CD14-positive monocyte (primary cell): ENCODE results near the gene PCP4L1. TPM values are rescaled to one million over a fixed set of nuclear protein-coding genes. Genes with fewer than 3 reads are reported as not detected.

Source experiments
- DNase-seq, 3 donors: peaks; one replicate each; pipeline ENCODE4 v3.0.0-alpha.2; 2011 to 2022
- H2AFZ ChIP-seq: 2 replicates; pipeline ENCODE4 v1.6.0; 2012; ENCODE audit warnings: mild to moderate bottlenecking, low read depth, low read length, inconsistent platforms; ENCODE audit not compliant: insufficient read depth, poor library complexity, severe bottlenecking
- H3K27ac ChIP-seq, 2 donors: 1 replicate in 1 of 2; 2 replicates in 1 of 2; pipeline ENCODE4 v1.5.1; 2012 to 2013; ENCODE audit warnings: low read length in 2 of 2, control low read depth in 1 of 2, inconsistent platforms in 1 of 2, low read depth in 1 of 2, mild to moderate bottlenecking in 1 of 2
- H3K27me3 ChIP-seq, 2 donors: one replicate each; pipeline versions ENCODE4 v1.6.0 to v1.6.1; 2011 to 2013; ENCODE audit warnings: low read length in 2 of 2; ENCODE audit not compliant: control insufficient read depth in 2 of 2, insufficient read depth in 2 of 2
- H3K36me3 ChIP-seq, 2 donors: replicated peaks in 1 of 2; 1 replicate in 1 of 2; 2 replicates in 1 of 2; pipeline versions ENCODE4 v1.5.1 to v1.6.1; 2012 to 2013; ENCODE audit warnings: low read length in 2 of 2, control low read depth in 1 of 2, inconsistent platforms in 1 of 2, mild to moderate bottlenecking in 1 of 2; ENCODE audit not compliant: insufficient read depth in 2 of 2, control insufficient read depth in 1 of 2
- H3K4me1 ChIP-seq, 2 donors: 1 replicate in 1 of 2; 2 replicates in 1 of 2; pipeline versions ENCODE4 v1.5.1 to v1.6.1; 2012 to 2013; ENCODE audit warnings: low read length in 2 of 2, control low read depth in 1 of 2, inconsistent platforms in 1 of 2, mild to moderate bottlenecking in 1 of 2, moderate library complexity in 1 of 2; ENCODE audit not compliant: insufficient read depth in 2 of 2, control insufficient read depth in 1 of 2
- H3K4me2 ChIP-seq: replicated peaks from 2 replicates; pipeline ENCODE3; 2012; ENCODE audit warnings: low read length, moderate library complexity, mild to moderate bottlenecking; ENCODE audit not compliant: poor library complexity, severe bottlenecking; ENCODE audit errors: extremely low read depth
- H3K4me3 ChIP-seq, 3 experiments: fragments of 200-600 bp in 1 of 3; sonication (generic) in 1 of 3; replicated peaks in 1 of 3; 1 replicate in 2 of 3; 2 replicates in 1 of 3; pipeline ENCODE4 v1.5.1; 2011 to 2013; ENCODE audit warnings: low read length in 3 of 3, mild to moderate bottlenecking in 3 of 3, control low read depth in 2 of 3, low read depth in 2 of 3, inconsistent platforms in 1 of 3, moderate library complexity in 1 of 3
- H3K79me2 ChIP-seq: 2 replicates; pipeline ENCODE4 v1.6.0; 2012; ENCODE audit warnings: mild to moderate bottlenecking, control low read depth, inconsistent platforms, low read length, moderate library complexity; ENCODE audit not compliant: insufficient read depth
- H3K9ac ChIP-seq: 2 replicates; pipeline ENCODE4 v1.6.0; 2017; ENCODE audit warnings: low read length, mild to moderate bottlenecking; ENCODE audit not compliant: insufficient read depth, poor library complexity, severe bottlenecking
- H3K9me3 ChIP-seq, 2 donors: replicated peaks in 1 of 2; 1 replicate in 1 of 2; 2 replicates in 1 of 2; pipeline versions ENCODE4 v1.5.1 to v1.6.1; 2012 to 2013; ENCODE audit warnings: low read length in 2 of 2, control low read depth in 1 of 2; ENCODE audit not compliant: control insufficient read depth in 1 of 2, insufficient read depth in 1 of 2
- H4K20me1 ChIP-seq: 2 replicates; pipeline ENCODE4 v1.6.0; 2012; ENCODE audit warnings: mild to moderate bottlenecking, low read length, control low read depth, moderate library complexity; ENCODE audit not compliant: insufficient read depth
- H3K27ac Mint-ChIP-seq, 7 donors: one replicate each; pipeline ENCODE4 v1.8.0; 2020; ENCODE audit warnings: mild to moderate bottlenecking in 7 of 7, mixed read lengths in 7 of 7, moderate library complexity in 6 of 7, inconsistent platforms in 2 of 7
- H3K27me3 Mint-ChIP-seq, 3 donors: one replicate each; pipeline ENCODE4 v1.8.0; 2021 to 2022; ENCODE audit warnings: low read depth in 3 of 3, mild to moderate bottlenecking in 3 of 3, mixed read lengths in 3 of 3, moderate library complexity in 3 of 3, inconsistent platforms in 1 of 3
- H3K36me3 Mint-ChIP-seq, 2 donors: one replicate each; pipeline ENCODE4 v1.8.0; 2020; ENCODE audit warnings: mixed read lengths in 2 of 2, inconsistent platforms in 1 of 2, mild to moderate bottlenecking in 1 of 2
- H3K4me1 Mint-ChIP-seq: one replicate; pipeline ENCODE4 v1.8.0; 2020; ENCODE audit warnings: mild to moderate bottlenecking, mixed read lengths
- H3K4me3 Mint-ChIP-seq, 2 donors: one replicate each; pipeline ENCODE4 v1.8.0; 2020; ENCODE audit warnings: mild to moderate bottlenecking in 2 of 2, mixed read lengths in 2 of 2, moderate library complexity in 1 of 2
- H3K9me3 Mint-ChIP-seq, 7 donors: one replicate each; pipeline ENCODE4 v1.8.0; 2020 to 2022; ENCODE audit warnings: mixed read lengths in 7 of 7, mild to moderate bottlenecking in 6 of 7, moderate library complexity in 6 of 7, inconsistent platforms in 2 of 7
- WGBS: methylation state at CpG from one replicate; pipeline ENCODE4 v1.1.5; 2013; ENCODE audit warnings: missing lambda C conversion rate; ENCODE audit not compliant: insufficient coverage; 5-methylcytosine and 5-hydroxymethylcytosine counted together
- intact Hi-C, 2 donors: fragments of 100-400 bp; cut with micrococcal nuclease; formaldehyde crosslinking; loops; one replicate each; pipeline versions ENCODE4 v1.15.0 to v1.15.1; 2023
- polyA plus RNA-seq, 3 donors: library from polyadenylated mRNA; depleted of rRNA in 1 of 3; unstranded in 2 of 3; stranded (reverse) in 1 of 3; fragments of 300-500 nt in 2 of 3; fragments of >200 nt in 1 of 3; fragmentation: Illumina TruSeq in 2 of 3; gene quantifications; 1 replicate in 2 of 3; 2 replicates in 1 of 3; pipeline ENCODE4 v1.2.3, GENCODE V29; 2012 to 2021
- TF ChIP-seq, protein P1 (sequence below): fragments of 200-600 bp; IDR thresholded peaks from one replicate; pipeline ENCODE4 v1.8.0; 2022; ENCODE audit warnings: antibody characterized with exemption, mild to moderate bottlenecking

PCP4L1 gene
- polyA plus RNA-seq, 3 donors = not detected

DNA sequence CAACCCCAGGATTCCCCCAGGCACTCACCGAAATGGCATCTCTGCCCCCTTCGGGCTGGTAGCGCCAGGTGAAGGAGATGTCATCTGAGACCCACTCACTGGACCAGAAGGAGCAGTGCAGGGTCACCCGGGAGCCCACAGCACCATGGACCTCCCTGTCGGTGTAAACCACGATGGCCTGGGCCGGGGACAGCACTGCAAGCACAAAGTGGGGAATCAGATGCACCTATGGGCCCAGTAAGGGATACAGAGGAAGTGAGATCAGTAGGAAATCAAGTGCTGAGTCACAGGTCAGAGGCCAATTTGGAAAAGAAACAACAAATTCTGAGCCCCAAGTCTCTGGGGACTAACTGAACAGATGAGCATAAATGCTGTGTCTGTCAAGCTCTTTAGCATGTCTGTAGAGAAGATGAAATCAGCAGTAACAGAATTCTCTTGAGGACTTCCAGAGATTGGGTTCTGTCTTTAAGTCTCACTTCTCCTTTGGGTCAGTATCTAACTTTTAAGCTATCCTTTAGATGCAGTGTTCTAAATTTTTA lies 48.8 kb downstream of the PCP4L1 start:
- H3K4me2 ChIP-seq = peak overlapping the region; percentile 93
- H3K4me1 ChIP-seq = peaks cover 43 to 58% of the 10 kb centered on the region in 2 donors
- intact Hi-C loops = no loop called here
- H3K4me3 Mint-ChIP-seq = peak overlapping the region; percentile 27 to 96
- peak overlapping the region in 1 of 3 experiments; percentile 88 for H3K4me3 ChIP-seq
- peaks cover 51% of the 10 kb centered on the region for H3K4me1 Mint-ChIP-seq
- peak overlapping the region; percentile 93 to 94 for H3K27ac ChIP-seq
- H3K36me3 ChIP-seq = peaks cover 5 to 14% of the 10 kb centered on the region in 2 donors
- no peak overlapping the region for H3K9ac ChIP-seq
- peak overlapping the region; percentile 84 for H2AFZ ChIP-seq
- no peaks in the 10 kb centered on the region for H3K27me3 ChIP-seq
- H3K79me2 ChIP-seq = peaks cover 37% of the 10 kb centered on the region
- no peaks in the 10 kb centered on the region for H4K20me1 ChIP-seq
- TF ChIP-seq, protein P1, sequence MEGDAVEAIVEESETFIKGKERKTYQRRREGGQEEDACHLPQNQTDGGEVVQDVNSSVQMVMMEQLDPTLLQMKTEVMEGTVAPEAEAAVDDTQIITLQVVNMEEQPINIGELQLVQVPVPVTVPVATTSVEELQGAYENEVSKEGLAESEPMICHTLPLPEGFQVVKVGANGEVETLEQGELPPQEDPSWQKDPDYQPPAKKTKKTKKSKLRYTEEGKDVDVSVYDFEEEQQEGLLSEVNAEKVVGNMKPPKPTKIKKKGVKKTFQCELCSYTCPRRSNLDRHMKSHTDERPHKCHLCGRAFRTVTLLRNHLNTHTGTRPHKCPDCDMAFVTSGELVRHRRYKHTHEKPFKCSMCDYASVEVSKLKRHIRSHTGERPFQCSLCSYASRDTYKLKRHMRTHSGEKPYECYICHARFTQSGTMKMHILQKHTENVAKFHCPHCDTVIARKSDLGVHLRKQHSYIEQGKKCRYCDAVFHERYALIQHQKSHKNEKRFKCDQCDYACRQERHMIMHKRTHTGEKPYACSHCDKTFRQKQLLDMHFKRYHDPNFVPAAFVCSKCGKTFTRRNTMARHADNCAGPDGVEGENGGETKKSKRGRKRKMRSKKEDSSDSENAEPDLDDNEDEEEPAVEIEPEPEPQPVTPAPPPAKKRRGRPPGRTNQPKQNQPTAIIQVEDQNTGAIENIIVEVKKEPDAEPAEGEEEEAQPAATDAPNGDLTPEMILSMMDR = no peak
- peaks cover 0 to 2% (median 0%) of the 10 kb centered on the region in 7 donors for H3K9me3 Mint-ChIP-seq
- H3K9me3 ChIP-seq = no peaks in the 10 kb centered on the region
- DNase-seq = peak; percentile 33 to 67 (median 55)
- H3K27ac Mint-ChIP-seq = peak overlapping the region; percentile 98 to 99 (median 99)
- H3K36me3 Mint-ChIP-seq = peaks cover 3 to 8% of the 10 kb centered on the region in 2 donors
- H3K27me3 Mint-ChIP-seq = no peaks in the 10 kb centered on the region
- 73% methylated on average over 7 of the region's 7 CpGs for WGBS

DNA sequence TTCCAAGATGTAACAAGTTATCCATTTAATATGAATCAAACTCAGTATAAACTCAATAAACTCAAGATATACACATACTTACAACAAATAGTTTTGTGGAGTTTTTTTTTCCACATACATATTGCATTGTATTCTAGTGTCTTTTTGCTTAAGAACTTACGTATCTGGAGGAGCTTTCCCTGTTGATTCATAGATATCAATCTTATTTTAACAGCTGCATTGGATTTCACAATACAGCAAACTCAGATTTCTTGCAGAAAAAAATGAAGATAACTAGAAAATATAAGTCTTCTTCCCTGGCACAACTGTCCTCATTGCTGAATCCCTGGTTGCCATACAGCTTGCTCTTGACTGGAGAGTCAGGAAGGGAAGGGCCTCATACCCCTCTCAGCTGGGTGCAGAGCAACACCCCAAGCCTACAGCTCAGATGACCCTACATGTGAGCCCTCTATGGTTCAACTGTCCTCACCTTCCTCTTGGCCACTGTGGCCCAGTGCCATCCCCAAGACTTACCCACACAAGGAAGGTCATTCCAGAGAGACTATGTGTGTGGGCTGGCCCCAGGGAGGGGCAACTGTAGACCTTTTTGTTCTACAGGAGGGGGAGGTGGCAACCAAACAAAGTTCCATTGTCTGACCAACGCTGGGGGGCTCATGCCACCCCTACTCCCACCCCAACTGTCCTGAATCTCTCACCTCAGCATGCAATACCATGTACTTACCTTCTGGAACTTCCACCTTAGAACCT lies 49.5 kb downstream of the PCP4L1 start:
- intact Hi-C loops = no loop called here
- Mint-ChIP-seq H3K36me3 (peaks cover 0 to 5% of the 10 kb centered on the region in 2 donors), H3K4me1 (peaks cover 51% of the 10 kb centered on the region), H3K27ac (peak overlapping the region in 6 of 7 donors; percentile 19 to 98 (median 45)), H3K9me3 (peaks cover 0 to 2% (median 0%) of the 10 kb centered on the region in 7 donors), H3K27me3 (peaks cover 0 to 1% (median 0%) of the 10 kb centered on the region in 3 donors), H3K4me3 (no peak overlapping the region)
- WGBS = no CpG with 5 or more reads among the region's 2 CpGs
- Histone ChIP-seq H3K79me2 (peaks cover 29% of the 10 kb centered on the region), H3K36me3 (peaks cover 5 to 8% of the 10 kb centered on the region in 2 donors), H3K27me3 (no peaks in the 10 kb centered on the region), H3K4me3 (no peak overlapping the region), H3K9me3 (no peaks in the 10 kb centered on the region), H2AFZ (peak overlapping the region; percentile 6), H3K27ac (peak overlapping the region in 1 of 2 donors; percentile 20), H4K20me1 (no peaks in the 10 kb centered on the region), H3K9ac (no peak overlapping the region), H3K4me1 (peaks cover 43 to 58% of the 10 kb centered on the region in 2 donors), H3K4me2 (no peak overlapping the region)
- no peak for DNase-seq
- TF ChIP-seq, protein P1 = no peak
